ENCODE measurements around the gene LETMD1.
A peak's percentile ranks its signal among the peaks of the same experiment; 100 is the strongest.

The LETMD1 gene

DNA sequence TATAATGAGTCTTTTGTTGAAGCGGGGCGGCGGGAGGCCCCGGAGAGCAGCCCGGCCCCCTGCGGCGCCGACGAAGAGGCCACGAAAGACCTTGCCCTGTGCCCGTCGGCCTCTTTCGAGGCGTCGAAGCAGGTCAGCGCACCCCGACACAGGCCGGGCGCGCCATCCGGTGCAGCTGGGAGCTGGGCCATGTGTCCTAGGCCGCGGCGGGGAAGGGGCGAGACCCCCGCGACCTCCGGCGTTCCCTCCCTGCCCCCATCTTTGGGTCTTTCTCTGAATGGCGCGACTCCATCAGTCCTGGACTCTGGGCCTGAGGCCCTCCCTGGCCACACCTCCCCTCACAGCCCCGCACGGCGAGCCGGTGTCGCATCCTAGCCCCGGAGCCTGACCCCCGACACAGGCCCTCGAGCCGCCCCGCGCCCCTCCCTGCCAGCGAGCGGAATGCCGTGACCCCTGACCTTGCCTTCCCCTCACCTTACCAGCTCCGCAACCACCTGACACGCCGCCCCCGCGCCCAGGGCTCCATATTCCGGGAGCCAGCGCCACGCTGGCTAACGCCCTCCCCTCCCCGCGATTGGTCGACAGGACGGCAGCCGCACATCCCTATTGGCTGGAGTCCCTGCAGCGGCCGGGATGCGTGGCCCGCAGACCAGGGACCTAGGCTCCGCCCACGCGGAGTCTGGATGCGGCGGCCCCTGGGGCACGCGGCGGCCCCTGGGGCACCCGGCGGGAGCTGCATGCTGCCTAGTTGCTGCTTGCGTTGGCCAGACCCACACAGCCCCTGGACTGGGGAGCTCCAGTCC, 22.1 kb upstream of the LETMD1 start, which contains the start of gene SLC11A2:
Gene SLC11A2 (minus strand): TSS at position 549 of the 803 bp plus-strand sequence. CDS start 15,656 bp downstream, outside the sequence.
- peak; percentile 86 for DNase-seq (ENCODE audit: low read depth)

DNA sequence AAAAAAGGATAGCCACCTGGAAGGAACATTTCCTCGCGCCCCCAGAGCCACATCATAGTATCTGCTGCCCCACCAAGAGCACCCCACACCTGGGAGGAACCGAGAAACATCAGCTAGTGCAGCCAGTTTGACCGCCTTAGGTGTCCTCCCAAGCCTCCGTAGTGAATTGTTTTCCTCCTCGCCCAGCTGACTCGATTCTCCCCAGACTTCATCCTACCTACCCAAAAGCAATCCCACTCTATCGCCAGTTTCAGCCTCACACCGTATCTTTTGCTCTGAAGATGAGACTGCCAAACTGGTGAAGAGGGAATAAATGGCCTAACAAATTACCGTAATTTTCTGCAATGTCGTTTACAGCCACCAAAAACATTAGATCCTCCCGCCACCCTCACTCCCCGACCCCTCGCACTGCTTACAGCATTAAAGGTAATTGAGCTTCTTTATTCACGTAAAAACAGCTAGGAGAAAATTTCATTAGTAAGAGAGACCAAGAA, 20.7 kb upstream of the LETMD1 start:
- no peak for DNase-seq (ENCODE audit: low read depth)

DNA sequence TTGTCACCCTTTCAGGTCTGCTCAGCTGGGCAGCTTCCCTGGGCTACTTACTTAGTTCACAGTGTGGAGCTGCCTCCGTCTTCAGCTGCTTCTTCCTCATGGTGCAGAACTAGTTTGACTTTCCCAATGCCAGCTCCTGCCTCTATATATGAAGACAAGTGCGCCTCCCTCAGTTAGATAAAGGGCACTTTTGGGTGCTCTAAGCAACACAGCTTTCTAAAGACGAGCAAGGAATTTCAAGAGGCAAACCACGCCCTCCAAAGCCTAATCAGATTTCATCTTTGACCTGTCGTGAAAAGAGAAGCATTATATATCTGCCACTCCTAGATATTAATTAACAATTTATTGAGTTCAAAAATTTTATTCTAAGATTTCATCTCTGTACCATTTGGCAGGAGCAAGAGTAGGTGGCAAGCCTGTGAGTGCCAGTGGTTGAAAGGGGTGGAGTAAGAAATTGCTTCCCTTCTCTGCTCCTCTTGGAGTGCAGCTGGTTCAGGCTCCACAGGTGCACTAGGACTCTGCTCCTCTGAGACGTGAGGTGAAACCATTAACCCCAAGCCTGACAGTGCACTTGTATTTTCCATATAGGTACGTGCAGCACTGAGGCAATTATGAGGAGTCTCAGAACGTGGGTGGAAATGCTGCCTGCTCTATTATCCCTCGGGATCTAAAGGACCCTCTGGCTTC, 19.9 kb upstream of the LETMD1 start:
- DNase-seq (ENCODE audit: low read depth) = no peak

DNA sequence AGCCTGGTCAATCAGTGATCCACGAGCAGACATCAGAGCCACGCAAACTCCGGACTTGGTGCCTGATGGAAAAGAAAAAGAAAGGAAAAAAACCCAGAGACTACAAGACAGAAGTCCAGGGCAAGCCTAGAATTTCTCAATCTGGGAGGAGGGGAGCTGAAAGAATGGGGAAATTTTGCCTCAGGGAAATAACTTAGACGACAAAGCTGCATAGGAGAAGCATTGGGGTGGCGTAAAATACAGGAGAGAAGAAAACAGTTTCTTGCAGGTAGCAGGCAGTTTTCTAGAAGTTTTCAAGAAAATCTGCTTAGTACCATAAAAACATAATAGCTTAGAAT, 19.3 kb upstream of the LETMD1 start:
- DNase-seq (ENCODE audit: low read depth) = no peak

DNA sequence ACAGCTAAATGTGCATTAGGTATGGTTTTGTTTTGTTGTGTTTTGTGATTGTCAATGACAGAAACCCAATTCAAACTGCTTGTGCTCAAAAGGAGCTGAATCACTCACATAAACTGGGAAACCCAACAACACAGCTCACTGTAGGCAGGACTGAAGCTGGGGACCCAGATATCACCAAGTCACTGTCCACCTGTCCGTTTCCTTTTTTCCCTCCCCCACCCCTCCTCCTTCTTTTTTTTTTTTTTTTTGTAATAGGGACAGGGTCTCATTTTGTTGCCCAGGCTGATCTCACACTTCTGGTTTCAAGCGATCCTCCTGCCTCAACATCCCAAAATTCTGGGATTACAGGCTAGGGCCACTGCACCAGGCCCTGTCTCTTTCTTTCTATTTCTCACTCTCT, 15.1 kb upstream of the LETMD1 start:
- no peak for DNase-seq (ENCODE audit: low read depth)

DNA sequence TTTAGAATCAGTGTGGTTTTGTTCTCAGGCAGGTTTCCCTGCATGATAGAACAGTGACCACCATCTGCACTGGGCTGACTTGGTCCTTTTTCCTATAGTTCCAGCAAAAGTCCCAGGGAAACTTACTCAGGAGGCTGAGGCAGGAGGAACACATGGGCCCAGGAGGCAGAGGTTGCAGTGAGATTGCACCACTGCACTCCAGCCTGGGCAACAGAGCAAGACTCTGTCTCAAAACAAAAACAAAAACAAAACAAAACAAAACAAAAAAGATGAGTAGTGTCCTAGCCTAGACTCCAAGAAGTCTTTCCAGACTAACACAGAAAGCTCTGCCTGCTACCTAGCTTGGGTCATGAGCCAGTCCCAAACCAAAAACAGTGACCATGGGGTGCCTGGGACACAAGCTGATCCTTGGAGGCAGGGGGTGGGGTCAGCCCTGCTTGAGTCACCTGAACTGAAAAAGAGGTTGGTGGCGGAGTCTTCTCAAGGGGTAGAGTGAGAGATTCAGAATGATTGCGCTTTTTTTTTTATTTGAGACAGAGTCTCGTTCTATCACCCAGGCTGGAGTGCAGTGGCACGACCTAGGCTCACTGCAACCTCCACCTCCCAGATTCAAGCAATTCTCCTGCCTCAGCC, 14.6 kb upstream of the LETMD1 start:
- no peak for DNase-seq (ENCODE audit: low read depth)

DNA sequence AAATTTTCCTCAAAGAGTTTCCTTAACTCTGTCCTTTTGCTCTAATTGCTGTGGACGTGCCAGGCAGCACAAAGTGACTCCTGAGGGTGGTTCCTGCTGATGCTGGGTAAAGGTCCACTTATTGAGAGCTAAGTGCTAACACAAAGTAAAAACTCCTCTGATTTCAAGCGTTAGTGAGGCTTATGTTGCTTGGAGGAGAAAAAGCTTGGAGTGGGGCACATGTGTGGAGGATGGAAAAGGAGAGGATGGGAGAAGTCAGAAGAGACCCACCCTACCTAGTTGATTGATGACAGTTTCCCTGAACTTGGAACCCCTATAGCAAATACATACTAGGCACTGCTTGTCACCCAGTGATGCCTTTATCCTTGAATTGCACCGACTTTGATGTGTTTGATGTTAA, 11.8 kb upstream of the LETMD1 start:
- no peak for DNase-seq (ENCODE audit: low read depth)

DNA sequence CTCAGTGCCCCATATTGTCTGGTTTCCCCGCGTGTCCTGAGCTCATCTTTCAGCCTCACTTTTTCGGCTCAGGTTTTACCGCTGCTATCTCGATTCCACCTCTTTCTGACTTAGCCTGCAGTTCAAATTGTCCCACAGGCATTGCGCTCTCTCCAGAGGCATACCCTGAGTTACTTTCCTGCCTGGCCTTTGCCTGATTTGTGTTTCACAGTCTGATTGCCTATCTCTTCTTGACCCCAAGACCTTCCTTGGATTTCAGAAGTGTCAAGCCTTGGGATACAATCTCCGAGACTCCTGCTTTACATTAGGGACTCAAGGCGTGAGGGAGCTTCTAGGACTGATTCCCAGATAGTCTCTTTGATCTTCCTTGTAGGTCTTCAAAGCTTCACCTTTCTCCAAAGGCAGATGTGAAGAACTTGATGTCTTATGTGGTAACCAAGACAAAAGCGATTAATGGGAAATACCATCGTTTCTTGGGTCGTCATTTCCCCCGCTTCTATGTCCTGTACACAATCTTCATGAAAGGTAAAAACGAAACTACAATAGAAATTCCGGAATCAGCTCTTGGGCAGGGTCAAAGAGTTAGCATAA, 629 bp downstream of the LETMD1 start:
- no peak for DNase-seq (ENCODE audit: low read depth)

DNA sequence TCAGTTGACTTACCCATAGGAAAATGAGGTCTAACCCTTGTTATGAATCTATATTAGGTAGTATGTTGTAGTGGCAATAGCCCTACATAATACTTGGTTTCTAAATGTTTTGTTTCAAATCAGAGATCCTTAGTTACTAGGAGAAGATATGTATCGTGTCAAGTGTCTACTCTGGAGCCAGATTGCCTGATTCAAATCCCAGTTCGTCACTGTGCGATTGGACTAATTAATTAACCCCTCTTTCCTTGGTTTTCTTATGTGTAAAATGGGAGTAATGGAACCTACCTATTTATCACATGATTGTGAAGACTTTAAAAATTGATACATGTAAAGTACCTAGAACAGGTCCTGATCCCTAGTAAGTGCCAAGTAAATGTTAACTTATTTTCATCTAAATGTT, 1.4 kb downstream of the LETMD1 start:
- DNase-seq (ENCODE audit: low read depth) = no peak

DNA sequence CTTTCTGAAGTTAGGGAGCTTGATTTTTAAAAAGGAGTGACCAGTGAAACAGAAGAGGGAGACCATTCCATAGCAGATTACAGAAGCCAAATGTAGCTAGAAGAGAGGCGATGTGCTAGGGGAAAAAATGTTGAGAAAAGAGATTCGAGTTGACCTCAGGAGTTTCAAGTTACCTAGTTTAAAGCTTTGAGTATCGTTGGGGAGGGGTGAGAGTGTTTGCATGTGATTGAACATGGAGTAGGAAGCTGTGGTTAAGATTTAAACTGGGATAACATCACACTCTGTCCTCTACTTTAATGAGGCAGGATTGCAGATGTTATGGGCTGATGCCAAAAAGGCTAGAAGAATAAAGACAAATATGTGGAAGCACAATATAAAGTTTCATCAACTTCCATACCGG, 3.7 kb downstream of the LETMD1 start:
- DNase-seq (ENCODE audit: low read depth) = no peak

DNA sequence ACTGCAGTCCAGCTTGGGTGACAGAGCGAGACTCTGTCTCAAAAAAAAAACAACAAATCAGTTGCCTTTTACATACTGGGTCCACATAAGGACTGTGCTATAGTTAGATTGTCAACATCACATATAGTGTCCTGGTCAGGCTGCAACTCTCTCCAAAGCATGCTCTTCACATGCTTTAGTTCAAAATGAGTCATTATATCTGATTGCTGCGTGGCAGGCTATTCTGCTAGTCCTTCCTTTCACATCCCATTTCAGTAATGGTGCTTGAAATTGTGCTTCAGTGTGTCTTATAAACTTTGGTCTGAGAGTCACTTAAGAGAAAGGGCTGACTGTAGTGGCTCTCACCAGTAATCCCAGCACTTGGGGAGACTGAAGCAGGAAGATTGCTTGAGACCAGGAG, 6.9 kb downstream of the LETMD1 start:
- no peak for DNase-seq (ENCODE audit: low read depth)

DNA sequence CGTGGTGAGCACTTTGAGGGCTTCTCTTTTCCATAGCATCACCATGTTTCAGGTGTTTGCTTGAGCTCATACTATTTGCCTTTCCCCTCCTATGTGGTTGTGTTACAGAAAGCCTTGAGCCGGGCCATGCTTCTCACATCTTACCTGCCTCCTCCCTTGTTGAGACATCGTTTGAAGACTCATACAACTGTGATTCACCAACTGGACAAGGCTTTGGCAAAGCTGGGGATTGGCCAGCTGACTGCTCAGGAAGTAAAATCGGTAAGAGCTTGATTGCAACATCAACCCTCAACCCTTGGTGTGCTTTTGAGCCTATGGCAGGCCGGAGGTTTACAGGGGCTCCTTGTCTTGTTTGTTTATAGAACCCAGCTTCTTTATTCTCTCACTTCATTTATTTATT, 8.1 kb downstream of the LETMD1 start:
- no peak for DNase-seq (ENCODE audit: low read depth)

DNA sequence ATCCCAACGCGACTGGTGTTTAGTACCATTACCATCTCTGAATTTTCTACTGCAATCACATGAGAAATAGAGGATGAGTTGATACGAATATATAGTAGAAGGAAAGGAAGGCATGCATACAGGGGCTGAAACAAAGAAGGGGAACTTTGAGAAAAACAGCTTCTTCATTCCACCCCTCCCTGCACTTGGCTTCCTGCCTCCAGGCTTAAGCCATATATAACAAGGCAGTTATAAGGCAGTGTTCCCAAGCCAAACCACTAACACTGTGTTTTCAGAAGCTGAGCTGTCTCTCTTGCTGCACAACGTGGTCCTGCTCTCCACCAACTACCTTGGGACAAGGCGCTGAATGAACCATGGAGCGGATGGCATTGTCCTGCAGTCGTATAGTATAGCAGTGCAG, 11.0 kb downstream of the LETMD1 start:
- DNase-seq (ENCODE audit: low read depth) = no peak

DNA sequence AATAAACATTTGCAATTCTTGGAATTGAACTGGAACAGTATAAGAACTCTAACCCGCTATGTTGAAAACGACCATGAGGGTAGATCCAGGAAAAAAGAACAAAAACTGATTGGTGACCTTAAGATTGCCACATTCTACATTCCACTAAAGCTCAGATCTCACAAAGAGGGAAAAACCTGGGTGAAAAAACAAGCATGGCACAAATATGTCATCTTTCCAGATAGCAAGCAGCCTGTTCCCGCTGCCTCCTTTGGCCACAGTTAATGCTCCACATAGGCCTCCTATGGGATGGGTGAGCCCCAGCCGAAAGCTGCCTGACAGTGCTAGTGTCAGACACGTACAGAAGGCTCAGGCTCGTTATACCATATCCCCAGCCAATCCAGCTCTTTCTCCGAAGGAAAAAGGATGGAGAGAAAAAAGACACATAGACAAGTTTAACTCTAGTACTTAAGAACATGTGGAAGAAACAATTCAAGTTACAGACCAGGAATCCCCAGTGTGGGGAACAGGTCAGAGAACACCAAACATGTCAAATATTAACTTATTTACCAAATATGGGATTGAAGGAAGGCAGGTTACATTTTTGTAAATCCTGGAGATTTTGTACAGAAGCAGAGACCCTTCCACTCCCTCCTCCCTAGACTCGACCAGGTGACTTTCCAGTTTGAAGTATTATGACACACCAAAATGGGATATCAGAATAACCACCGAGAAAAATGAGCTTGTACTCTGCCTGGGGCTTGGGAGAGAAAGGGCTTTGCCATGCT, 14.7 kb downstream of the LETMD1 start:
- no peak for DNase-seq (ENCODE audit: low read depth)

DNA sequence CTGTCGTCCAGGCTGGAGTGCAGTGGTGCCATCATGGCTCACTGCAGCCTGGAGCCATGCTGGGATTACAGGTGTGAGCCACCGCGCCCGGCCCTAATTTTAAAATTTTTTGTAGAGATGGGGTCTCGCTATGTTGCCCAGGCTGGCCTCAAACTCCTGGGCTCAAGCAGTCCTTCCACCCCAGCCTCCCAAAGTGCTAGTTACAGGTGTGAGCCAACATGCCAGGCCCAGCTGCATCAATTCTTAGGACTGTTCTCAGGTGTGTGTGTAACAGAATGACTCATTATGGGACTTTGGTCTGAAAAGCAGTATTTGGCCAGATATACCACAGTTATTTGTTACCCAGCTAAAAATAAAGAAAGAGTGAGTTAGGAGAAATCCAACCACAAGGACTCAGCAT, 17.4 kb downstream of the LETMD1 start:
- no peak for DNase-seq (ENCODE audit: low read depth)

DNA sequence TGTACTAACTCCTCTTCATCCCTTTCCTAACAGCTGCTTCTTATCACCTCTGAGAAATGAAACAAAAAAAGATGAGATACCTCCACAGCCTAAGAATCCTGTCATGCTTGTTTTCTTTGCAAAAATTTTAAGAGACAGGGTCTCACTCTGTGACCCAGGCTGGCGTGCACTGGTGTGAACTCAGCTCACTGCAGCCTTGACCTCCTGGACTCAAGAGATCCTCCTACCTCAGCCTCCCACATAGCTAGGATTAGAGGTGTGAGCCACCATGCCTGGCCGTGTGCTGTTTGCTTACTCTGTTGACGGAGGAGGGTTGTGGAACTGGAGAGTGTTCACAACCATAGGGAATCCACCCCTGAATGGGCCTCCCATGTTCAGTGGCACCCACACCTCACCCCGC, 19.1 kb downstream of the LETMD1 start:
- no peak for DNase-seq (ENCODE audit: low read depth)

DNA sequence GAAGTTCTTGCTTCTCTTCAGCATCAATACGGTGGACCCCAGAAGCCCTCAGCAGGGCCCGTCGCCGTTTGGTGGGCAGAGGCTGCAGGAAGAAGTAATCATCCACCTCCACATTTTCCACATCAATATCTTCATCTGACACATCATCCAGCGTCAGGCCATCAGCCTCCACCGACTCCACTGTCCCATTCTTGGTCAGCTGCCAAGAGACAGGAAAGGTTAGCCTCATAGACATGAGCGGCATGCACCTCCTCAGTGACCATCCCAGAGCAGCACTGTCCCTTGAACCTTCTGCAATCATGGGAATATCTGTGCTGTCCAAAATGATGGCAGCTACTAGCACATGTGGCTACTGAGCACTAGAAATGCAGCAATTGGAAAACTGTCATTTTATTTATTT, 19.6 kb downstream of the LETMD1 start:
- no peak for DNase-seq (ENCODE audit: low read depth)

DNA sequence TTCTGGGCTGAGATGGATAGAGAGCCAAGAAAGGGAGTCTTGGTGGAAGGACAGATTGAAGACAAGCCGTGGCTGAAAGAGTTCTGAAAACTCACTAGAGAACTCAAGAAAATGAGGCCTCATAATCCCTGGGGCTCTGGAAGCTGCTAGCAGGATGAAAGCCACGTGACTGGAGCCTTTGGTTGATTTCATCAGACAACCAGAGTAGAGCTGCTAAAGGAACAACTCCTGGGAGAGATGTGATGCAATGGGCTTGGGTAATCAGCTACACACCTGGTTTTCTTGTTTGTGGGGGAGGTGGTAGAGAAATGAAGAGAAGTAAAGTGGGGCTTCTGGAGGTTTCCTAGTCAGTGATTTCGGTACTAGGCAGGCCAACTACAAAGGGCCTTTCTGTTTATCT, 21.9 kb downstream of the LETMD1 start:
- no peak for DNase-seq (ENCODE audit: low read depth)

DNA sequence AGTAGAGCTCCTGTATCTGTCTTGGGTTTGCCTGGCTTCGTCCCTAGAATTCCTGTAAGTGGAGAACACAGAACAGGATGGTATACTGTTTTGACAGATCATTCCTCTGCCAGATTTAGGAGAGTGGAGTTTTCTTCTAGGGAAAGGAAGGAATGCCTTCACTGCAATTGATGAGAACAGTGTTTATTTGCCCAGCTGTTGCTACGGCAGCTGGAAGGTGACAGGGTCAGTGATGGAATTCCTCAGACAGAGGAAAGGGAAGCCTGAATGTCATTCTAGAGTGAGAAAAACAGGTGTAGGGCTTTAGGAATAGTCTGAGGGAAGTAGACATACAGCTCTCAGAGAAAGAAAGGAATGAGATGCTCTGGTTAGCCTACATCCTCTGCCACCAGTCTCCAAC, 23.5 kb downstream of the LETMD1 start:
- no peak for DNase-seq (ENCODE audit: low read depth)

DNA sequence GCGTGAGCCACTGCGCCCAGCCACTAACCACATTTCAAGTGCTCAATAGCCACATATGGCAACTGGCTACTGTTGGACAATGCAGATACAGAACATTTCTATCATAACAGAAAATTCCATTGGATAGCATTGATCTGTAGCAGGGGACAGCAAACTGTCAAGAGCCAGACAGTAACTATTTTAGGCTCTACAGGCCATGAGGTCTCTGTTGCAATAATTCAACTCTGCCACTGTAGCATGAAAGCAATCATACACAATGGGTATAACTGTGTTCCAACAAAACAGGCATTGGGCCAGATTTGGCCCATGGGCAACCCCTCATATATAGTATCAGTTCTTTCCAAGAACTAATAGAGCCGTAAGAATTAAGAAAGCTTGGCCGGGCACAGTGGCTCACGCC, 27.3 kb downstream of the LETMD1 start:
- no peak for DNase-seq (ENCODE audit: low read depth)

DNA sequence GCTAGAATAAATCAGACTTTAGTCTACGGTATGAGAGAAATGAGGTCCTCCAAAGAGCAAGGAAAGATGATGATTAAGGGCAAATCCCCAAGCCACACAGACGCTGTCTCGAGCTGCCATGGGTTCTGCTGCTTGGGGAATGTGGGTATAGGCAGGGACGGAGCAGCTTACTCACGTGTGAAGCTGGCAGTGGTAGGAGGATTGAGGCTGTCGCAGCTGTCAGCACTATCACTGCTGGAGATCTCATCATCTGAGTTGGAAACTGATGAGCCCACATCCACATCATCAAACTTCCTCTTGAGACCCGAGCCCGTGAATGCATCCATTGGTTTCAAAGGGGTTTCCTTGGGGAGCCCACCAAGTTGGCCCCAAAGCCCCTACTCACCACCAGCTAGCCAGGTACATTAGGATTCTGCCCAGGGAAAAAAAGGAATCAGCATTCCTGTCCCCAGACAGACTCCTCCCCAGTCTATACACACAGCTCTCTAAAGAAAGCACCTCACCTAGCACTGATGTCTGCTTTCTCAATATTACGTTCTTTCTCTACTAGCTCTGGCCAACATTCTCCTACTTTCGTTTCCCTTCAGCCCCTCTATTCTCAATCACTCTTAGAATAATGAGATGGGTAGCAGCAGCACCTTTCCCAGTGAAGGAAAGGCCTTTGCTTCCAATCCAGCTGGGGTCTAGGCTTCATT, 28.3 kb downstream of the LETMD1 start:
- no peak for DNase-seq (ENCODE audit: low read depth)
